AG04450 (cell line): Measurements from ENCODE around the gene PPP5C. TPM values are rescaled to one million over a fixed set of nuclear protein-coding genes. Genes with fewer than 3 reads are reported as not detected.
"Not testable (repeated sequence)": the region's sequence is repeated elsewhere in the genome, so short reads cannot be mapped to it uniquely, and the experiment has no call there.

Source experiments
- CTCF ChIA-PET: fragments of 300-600, 350-600 bp; formaldehyde crosslinking; extraction: SDS; loops from one replicate; lab custom pipeline; 2022; ENCODE audit warnings: antibody characterized with exemption, inconsistent platforms; lab: Charles Lee
- POLR2A ChIA-PET: fragments of 350-600 bp; formaldehyde crosslinking; extraction: SDS; loops from one replicate; lab custom pipeline; 2021; ENCODE audit warnings: antibody characterized with exemption, inconsistent platforms; lab: Yijun Ruan, JAX
- DNase-seq: peaks from one replicate; pipeline ENCODE4 v3.0.0-alpha.2; 2011; ENCODE audit warnings: low read depth, low spot score
- H3K27ac ChIP-seq: one replicate; pipeline ENCODE4 v1.5.1; 2012; ENCODE audit warnings: low read depth, low read length, control low read depth
- H3K27me3 ChIP-seq: one replicate; pipeline ENCODE4 v1.6.0; 2012; ENCODE audit warnings: low read length; ENCODE audit not compliant: control insufficient read depth, insufficient read depth
- H3K4me3 ChIP-seq: 2 replicates; pipeline ENCODE4 v1.5.1; 2011; ENCODE audit warnings: mild to moderate bottlenecking, low read depth, low read length, control low read depth
- H3K9me3 ChIP-seq: 2 replicates; pipeline ENCODE4 v1.5.1; 2012; ENCODE audit warnings: low read length; ENCODE audit not compliant: control insufficient read depth, insufficient read depth
- polyA plus RNA-seq: library from polyadenylated mRNA; depleted of rRNA; stranded (reverse); fragments of >200 nt; gene quantifications from 2 replicates; pipeline ENCODE4 v1.2.3, GENCODE V29; 2011
- TF ChIP-seq, protein P1 (sequence below): IDR thresholded peaks from 2 replicates; pipeline ENCODE4 v1.5.1; 2011; ENCODE audit warnings: low read depth, low read length, control low read depth, inconsistent platforms

Gene PPP5C
- polyA plus RNA-seq, 1 experiment: 73.7 TPM

DNA sequence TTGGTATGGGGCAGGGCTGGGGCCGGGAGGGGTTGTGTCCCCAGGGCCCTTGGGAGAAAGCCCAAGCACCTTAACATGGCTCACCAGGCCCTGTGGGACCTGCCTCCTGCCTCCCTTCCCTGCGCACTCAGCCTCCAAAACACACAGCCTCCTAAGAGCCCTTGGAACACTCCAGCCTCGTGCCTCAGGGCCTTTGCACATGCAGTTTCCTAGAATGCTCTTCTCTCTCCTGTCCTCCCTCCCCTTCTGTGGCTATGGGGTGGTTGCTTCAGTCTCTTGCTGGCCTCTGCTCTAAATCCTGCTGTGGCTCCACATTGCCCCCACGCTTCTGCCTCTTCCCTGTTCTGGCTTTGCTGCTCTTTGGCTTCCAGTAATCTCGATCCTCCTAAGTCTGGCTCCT is 26.3 kb upstream of the PPP5C start:
- no peak for DNase-seq
- H3K27ac ChIP-seq: no peak overlapping the region
- no peak overlapping the region for H3K4me3 ChIP-seq
- peaks cover 4% of the 10 kb centered on the region for H3K9me3 ChIP-seq
- TF ChIP-seq, protein P1, sequence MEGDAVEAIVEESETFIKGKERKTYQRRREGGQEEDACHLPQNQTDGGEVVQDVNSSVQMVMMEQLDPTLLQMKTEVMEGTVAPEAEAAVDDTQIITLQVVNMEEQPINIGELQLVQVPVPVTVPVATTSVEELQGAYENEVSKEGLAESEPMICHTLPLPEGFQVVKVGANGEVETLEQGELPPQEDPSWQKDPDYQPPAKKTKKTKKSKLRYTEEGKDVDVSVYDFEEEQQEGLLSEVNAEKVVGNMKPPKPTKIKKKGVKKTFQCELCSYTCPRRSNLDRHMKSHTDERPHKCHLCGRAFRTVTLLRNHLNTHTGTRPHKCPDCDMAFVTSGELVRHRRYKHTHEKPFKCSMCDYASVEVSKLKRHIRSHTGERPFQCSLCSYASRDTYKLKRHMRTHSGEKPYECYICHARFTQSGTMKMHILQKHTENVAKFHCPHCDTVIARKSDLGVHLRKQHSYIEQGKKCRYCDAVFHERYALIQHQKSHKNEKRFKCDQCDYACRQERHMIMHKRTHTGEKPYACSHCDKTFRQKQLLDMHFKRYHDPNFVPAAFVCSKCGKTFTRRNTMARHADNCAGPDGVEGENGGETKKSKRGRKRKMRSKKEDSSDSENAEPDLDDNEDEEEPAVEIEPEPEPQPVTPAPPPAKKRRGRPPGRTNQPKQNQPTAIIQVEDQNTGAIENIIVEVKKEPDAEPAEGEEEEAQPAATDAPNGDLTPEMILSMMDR: no peak
- POLR2A ChIA-PET: no interaction called here
- CTCF ChIA-PET: interaction anchor here (0.6 kb wide), 1 partner anchor 185 kb away, joined by 3 read pairs; no protein-coding TSS in a partner anchor
- H3K27me3 ChIP-seq: no peaks in the 10 kb centered on the region

DNA sequence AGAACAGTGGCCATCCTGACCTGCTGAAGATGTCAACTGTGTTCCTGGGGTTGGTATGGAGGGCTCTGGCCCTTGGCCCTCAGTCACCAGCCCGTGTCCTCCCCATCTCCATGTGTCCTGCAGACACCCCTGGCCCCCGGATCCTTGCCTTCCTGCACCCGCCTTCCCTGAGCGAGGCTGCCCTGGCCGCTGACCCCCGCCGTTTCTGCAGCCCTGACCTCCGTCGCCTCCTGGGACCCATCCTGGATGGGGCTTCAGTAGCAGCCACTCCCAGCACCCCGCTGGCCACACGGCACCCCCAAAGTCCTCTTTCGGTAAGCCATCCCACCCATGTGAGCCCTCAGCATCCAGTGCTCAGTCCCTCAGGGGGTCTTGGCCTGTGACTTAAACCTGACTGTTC is 25.2 kb upstream of the PPP5C start:
- Histone ChIP-seq H3K4me3 (no peak overlapping the region), H3K27ac (no peak overlapping the region), H3K9me3 (peaks cover 13% of the 10 kb centered on the region), H3K27me3 (no peaks in the 10 kb centered on the region)
- CTCF ChIA-PET: interaction anchor here (1.0 kb wide), 1 partner anchor 41 kb away, joined by 6 read pairs; no protein-coding TSS in a partner anchor
- DNase-seq: no peak
- POLR2A ChIA-PET: no interaction called here
- TF ChIP-seq, protein P1: no peak

DNA sequence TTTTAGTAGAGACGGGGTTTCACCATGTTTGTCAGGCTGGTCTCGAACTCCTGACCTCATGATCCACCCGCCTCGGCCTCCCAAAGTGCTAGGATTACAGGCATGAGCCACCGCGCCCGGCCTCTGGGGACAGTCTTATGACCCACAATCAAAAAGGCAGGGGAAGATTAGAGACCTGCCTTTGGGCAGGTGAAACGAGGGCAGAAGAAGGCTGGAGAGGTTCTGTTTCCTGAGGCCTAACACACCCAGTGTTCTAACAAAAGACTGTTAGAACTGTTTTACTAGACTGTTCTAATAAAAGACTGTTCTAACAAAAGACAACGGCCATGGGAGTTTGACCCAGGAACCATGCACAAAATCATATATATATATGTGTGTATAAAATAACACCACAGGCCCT is 23.7 kb upstream of the PPP5C start:
- CTCF ChIA-PET, H3K4me3 ChIP-seq, POLR2A ChIA-PET, DNase-seq, H3K27ac ChIP-seq, H3K27me3 ChIP-seq: not testable (repeated sequence)
- peaks cover 27% of the 10 kb centered on the region for H3K9me3 ChIP-seq

DNA sequence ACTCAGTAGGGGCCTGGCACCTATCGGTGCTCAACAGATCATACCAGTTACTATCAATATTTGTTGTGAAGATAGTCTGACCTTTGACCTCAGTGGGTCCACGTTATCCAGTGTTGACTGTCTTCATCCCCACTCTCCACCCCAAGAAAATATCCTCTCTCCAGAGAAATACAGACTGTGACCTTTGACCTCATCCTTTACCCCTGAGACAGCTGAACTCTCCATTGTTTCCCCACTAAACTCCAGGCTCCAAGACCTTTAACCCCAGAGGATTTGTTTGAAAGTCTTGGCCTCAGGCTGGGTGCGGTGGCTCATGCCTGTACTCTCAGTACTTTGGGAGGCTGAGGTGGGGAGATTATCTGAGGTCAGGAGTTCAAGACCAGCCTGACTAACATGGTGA is 22.6 kb upstream of the PPP5C start:
- ChIA-PET POLR2A (no interaction called here), CTCF (interaction anchor here (2.0 kb wide), 1 partner anchor 23 kb away, joined by 13 read pairs; the partner anchor contains the start of gene PPP5C)
- no peaks in the 10 kb centered on the region for H3K27me3 ChIP-seq
- H3K27ac ChIP-seq: no peak overlapping the region
- no peak overlapping the region for H3K4me3 ChIP-seq
- H3K9me3 ChIP-seq: peaks cover 30% of the 10 kb centered on the region
- TF ChIP-seq, protein P1: no peak
- no peak for DNase-seq

DNA sequence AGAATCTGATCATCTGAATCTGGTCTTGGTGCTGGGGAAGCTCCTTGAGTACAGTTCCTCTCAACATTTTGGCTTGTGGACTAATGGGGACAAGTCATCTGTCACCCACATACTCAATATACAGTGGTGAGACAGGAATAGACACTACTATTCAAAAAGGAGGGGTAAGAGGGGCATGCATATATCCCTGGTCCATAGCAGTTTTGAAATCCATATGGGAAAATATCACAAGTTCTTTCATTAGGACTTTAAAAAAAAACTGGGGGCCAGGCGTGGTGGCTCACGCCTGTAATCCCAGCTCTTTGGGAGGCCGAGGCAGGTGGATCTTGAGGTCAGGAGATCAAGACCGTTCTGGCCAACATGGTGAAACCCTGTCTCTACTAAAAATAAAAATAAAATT is 20.3 kb upstream of the PPP5C start:
- H3K9me3 ChIP-seq: peaks cover 32% of the 10 kb centered on the region
- DNase-seq: no peak
- POLR2A ChIA-PET: no interaction called here
- CTCF ChIA-PET: no interaction called here
- no peak overlapping the region for H3K4me3 ChIP-seq
- no peak overlapping the region for H3K27ac ChIP-seq
- TF ChIP-seq, protein P1: no peak
- H3K27me3 ChIP-seq: peaks cover 2% of the 10 kb centered on the region
